ENCODE measurements around the gene CTBP2. TPM values are rescaled to one million over a fixed set of nuclear protein-coding genes. Genes with fewer than 3 reads are reported as not detected.

The CTBP2 gene
- total RNA-seq, 2 experiments from 2014 or later = 0.25 TPM; not detected in 1

- H3K27me3 Mint-ChIP-seq = no peaks in the 10 kb centered on the region
- no peak for DNase-seq
- peaks cover 4% of the 10 kb centered on the region for H3K4me1 Mint-ChIP-seq
- H3K4me3 Mint-ChIP-seq = no peak overlapping the region
- H3K27ac Mint-ChIP-seq = no peak overlapping the region
- no peaks in the 10 kb centered on the region for H3K9me3 Mint-ChIP-seq
- H3K36me3 Mint-ChIP-seq = no peaks in the 10 kb centered on the region
Observed at GRCh38 chr10:124999433-125000365, 160.7 kb downstream of the CTBP2 start.

DNA sequence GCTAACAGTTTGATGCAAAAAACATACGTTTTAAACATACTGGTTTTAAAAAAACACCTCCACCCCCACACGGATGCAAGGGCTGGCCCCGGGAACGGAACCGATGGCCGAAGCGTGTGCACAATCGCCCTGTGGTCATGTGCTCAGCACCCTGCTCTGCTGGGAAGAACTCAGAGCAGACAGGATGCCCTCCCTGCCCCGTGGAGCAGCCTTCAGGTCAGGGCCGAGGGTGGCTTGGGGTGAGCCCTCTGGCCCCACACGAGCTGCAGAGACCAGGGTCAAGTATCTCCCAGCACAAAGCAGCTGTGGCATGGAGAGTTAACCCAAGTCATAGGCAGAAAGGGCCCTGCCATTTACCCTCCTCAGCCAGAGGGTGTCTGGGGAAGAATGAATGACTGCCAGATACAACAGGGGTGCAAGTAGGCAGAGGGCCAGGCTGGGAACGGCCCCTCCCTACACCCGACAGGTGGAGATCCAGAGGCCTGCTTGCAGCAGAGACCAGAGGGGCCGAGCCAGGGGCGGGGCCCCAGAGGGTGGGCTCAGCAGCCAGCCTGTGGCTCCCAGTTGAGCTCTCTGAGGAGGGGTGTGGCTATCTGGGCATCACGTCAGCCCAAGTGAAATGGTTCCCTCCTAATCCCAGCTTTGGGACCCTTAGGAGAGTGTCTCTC lies 161.6 kb downstream of the CTBP2 start:
- H3K27me3 Mint-ChIP-seq = no peaks in the 10 kb centered on the region
- no peak overlapping the region for H3K27ac Mint-ChIP-seq
- no peak for DNase-seq

GRCh38 chr10:124997771-124998623 lies 162.4 kb downstream of the CTBP2 start:
- H3K27me3 Mint-ChIP-seq = no peaks in the 10 kb centered on the region
- no peaks in the 10 kb centered on the region for H3K36me3 Mint-ChIP-seq
- DNase-seq = no peak
- H3K27ac Mint-ChIP-seq = no peak overlapping the region
- peaks cover 4% of the 10 kb centered on the region for H3K4me1 Mint-ChIP-seq
- no peaks in the 10 kb centered on the region for H3K9me3 Mint-ChIP-seq
- H3K4me3 Mint-ChIP-seq = no peak overlapping the region

More for the DNA sequence above, 161.6 kb downstream of the CTBP2 start:
- no peaks in the 10 kb centered on the region for H3K9me3 Mint-ChIP-seq
- peaks cover 4% of the 10 kb centered on the region for H3K4me1 Mint-ChIP-seq
- H3K36me3 Mint-ChIP-seq = no peaks in the 10 kb centered on the region
- H3K4me3 Mint-ChIP-seq = no peak overlapping the region

- DNase-seq = no peak
- Mint-ChIP-seq H3K27ac (no peak overlapping the region), H3K36me3 (no peaks in the 10 kb centered on the region), H3K9me3 (no peaks in the 10 kb centered on the region), H3K4me1 (peaks cover 4% of the 10 kb centered on the region), H3K4me3 (no peak overlapping the region), H3K27me3 (no peaks in the 10 kb centered on the region)
Observed at GRCh38 chr10:124997306-124997705, 163.1 kb downstream of the CTBP2 start.

- no peak for DNase-seq
- H3K4me1 Mint-ChIP-seq = peaks cover 4% of the 10 kb centered on the region
- H3K36me3 Mint-ChIP-seq = no peaks in the 10 kb centered on the region
- no peaks in the 10 kb centered on the region for H3K27me3 Mint-ChIP-seq
- H3K9me3 Mint-ChIP-seq = no peaks in the 10 kb centered on the region
- H3K27ac Mint-ChIP-seq = no peak overlapping the region
- no peak overlapping the region for H3K4me3 Mint-ChIP-seq
Observed at GRCh38 chr10:124996854-124997215, 163.5 kb downstream of the CTBP2 start.

DNA sequence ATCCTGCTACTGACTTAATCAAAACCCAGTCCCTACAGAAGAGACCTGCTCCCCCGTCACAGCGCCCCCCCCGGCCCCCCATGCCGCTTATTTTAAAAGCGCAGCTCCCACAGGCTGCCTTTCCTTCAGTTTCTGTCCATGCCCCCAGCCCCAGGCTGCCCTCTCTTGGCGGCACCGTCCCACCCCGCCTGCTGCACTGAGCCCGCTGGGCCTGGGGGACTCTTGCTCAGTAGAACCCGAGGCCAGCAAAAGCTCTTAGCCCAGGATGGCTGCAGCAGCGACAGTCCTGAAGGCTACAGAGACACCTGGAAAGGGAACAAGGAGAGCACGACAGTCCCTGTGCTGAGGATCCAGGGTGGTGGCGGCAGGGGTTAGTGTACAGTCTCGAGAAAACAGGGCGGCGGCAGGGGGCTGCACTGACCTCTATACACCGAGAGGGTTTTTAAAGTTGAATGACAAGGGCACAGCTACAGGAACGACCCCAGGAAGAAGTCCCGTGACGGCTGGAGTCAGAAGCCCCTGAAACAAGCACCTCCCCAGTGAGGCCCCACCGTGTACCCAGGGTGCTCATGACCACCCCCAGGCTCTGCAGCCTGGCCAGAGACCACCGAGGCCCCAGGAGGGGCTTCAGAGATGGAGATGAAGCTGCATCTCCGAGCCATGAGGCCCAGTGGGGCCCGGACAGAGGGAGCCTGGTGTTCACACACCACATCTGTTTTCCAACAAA lies 164.1 kb downstream of the CTBP2 start:
- Mint-ChIP-seq H3K27me3 (no peaks in the 10 kb centered on the region), H3K36me3 (no peaks in the 10 kb centered on the region), H3K4me1 (peaks cover 4% of the 10 kb centered on the region), H3K27ac (no peak overlapping the region), H3K4me3 (no peak overlapping the region), H3K9me3 (no peaks in the 10 kb centered on the region)
- DNase-seq = no peak

DNA sequence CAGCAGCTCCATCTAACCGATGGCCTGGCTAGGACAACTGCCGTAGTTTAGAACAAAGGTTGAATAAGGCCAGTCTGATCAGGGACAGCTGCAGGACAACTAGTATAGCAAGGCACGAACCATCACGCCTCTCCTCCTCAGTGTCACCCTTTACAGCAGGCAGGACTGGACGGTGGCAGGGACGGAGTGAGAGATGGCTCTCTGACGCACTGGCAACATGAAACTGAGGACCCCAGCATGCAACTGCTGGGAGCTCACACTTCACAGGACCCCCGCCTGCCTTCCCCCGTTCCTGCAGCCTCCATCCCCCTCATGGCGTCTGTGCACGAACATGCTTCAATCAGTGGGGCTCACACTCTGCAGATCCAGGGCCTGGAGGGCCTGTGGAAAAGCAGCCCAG lies 164.8 kb downstream of the CTBP2 start:
- Mint-ChIP-seq H3K4me3 (no peak overlapping the region), H3K27me3 (no peaks in the 10 kb centered on the region), H3K9me3 (no peaks in the 10 kb centered on the region), H3K36me3 (no peaks in the 10 kb centered on the region), H3K27ac (no peak overlapping the region), H3K4me1 (no peaks in the 10 kb centered on the region)
- no peak for DNase-seq

DNA sequence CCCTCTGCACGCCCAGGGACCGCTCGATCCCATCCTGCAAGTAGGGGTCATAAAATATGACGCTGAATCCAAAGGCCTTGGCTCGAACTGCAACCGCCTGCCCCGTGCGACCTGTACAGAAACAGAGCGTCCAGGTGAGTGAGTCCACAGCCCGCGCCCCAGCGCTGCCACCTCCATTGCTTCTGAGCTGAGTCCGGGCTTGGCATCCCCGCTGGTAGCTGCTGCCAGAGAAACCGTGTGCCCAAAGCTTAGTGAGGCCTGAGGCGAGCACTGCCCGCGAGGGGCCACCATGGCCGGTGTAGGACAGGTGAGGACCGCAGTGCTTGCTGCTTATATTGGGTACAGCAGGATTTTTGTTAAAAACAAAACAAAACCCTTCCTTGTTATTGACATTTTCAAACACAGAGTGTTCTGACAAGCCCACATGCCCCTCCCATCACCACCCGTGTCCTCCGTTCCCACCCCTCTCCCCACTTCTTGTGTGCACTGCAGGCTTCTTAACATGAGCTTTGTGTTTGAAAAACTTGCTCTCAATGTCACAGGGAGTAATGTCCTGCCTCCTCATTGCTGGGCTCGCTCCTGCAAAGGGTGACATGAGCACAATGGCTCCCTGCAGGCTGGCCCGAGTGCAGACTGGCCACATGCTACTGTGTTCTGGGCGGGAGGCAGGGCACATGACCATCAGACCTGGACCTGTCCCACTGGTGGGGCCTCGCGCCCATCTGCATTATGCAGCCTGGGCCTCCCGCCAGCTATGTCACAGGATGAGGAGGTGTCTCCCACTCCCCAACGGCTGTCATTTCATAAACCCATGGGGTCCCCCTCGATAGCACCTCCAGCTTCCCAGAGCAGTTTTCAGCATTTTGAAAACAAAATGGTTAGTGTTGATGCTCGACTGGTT lies 165.5 kb downstream of the CTBP2 start:
- H3K4me3 Mint-ChIP-seq = no peak overlapping the region
- no peaks in the 10 kb centered on the region for H3K27me3 Mint-ChIP-seq
- no peaks in the 10 kb centered on the region for H3K36me3 Mint-ChIP-seq
- DNase-seq = no peak
- no peaks in the 10 kb centered on the region for H3K4me1 Mint-ChIP-seq
- no peaks in the 10 kb centered on the region for H3K9me3 Mint-ChIP-seq
- no peak overlapping the region for H3K27ac Mint-ChIP-seq

GRCh38 chr10:124993736-124994451 lies 166.5 kb downstream of the CTBP2 start:
- Mint-ChIP-seq H3K27me3 (no peaks in the 10 kb centered on the region), H3K27ac (no peak overlapping the region), H3K4me3 (no peak overlapping the region), H3K9me3 (no peaks in the 10 kb centered on the region), H3K36me3 (peaks cover 8% of the 10 kb centered on the region), H3K4me1 (no peaks in the 10 kb centered on the region)
- no peak for DNase-seq

- no peaks in the 10 kb centered on the region for H3K9me3 Mint-ChIP-seq
- no peak overlapping the region for H3K4me3 Mint-ChIP-seq
- DNase-seq = no peak
- peaks cover 3% of the 10 kb centered on the region for H3K4me1 Mint-ChIP-seq
- H3K27ac Mint-ChIP-seq = no peak overlapping the region
- H3K27me3 Mint-ChIP-seq = no peaks in the 10 kb centered on the region
- H3K36me3 Mint-ChIP-seq = peaks cover 9% of the 10 kb centered on the region
Observed at GRCh38 chr10:124993345-124993708, 167.0 kb downstream of the CTBP2 start.

DNA sequence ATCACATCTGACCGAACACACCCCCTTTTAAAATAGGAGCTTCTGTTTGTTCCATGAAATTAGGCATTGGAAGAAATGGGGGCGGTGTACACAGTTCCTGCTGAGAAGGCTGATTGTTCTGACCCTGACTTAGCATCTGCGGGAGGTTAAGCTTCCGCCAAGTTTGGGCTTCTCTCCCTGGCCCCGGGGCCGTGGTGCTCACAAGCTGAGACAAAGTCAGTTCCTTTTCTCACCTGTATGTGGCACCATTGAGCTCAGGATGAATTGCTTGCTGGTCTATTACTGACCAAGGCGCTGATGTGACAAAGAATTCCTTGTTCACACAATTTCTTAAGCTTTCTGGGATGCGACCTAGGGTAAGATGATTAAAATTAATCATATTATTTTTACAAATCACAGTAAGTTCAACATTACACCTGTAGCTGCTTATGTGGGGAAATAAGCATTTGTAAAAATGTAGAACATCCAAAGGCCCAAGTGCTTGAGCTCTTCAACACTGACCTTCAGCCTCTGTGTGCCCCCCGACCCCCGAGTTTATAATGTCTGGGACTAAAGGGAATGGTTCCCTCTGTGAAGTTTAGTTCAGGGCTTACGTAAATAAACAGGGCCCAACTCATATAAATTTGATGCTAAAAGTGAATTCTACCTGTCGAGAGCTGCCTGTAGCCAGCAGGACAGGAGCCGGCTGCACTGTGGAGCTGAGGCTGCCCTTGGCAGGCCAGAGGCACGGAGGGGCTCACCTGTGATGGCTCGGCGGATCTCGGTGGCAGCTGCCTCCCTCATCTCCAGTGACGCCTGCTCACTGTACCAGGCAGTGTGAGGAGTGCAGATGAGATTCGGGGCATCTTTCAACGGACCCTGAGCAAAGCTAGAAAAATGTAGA lies 167.7 kb downstream of the CTBP2 start:
- Mint-ChIP-seq H3K27me3 (no peaks in the 10 kb centered on the region), H3K9me3 (no peaks in the 10 kb centered on the region), H3K4me1 (peaks cover 5% of the 10 kb centered on the region), H3K27ac (no peak overlapping the region), H3K36me3 (peaks cover 11% of the 10 kb centered on the region), H3K4me3 (no peak overlapping the region)
- no peak for DNase-seq

GRCh38 chr10:124991835-124992234 lies 168.5 kb downstream of the CTBP2 start:
- no peaks in the 10 kb centered on the region for H3K9me3 Mint-ChIP-seq
- H3K4me3 Mint-ChIP-seq = no peak overlapping the region
- no peaks in the 10 kb centered on the region for H3K27me3 Mint-ChIP-seq
- H3K36me3 Mint-ChIP-seq = peaks cover 15% of the 10 kb centered on the region
- peaks cover 5% of the 10 kb centered on the region for H3K4me1 Mint-ChIP-seq
- no peak overlapping the region for H3K27ac Mint-ChIP-seq
- no peak for DNase-seq
